GM18511 (cell line): Measurements from ENCODE around the gene ANKLE2.
"Not testable (repeated sequence)": the region's sequence is repeated elsewhere in the genome, so short reads cannot be mapped to it uniquely, and the experiment has no call there.

Experiments used
- ATAC-seq: cut with Tn5 transposase; IDR thresholded peaks from one replicate; pipeline ENCODE4 v1.9.1; 2021; ENCODE audit warnings: mild to moderate bottlenecking, moderate library complexity; ENCODE audit not compliant: unreplicated experiment

The ANKLE2 gene

GRCh38 chr12:132720606-132721345 is 40.9 kb downstream of the ANKLE2 start:
- no peak for ATAC-seq

GRCh38 chr12:132719954-132720324 is 41.7 kb downstream of the ANKLE2 start:
- ATAC-seq, result no peak

GRCh38 chr12:132719141-132719953 is 42.3 kb downstream of the ANKLE2 start:
- no peak for ATAC-seq

- no peak for ATAC-seq
These were observed 43.0 kb downstream of the ANKLE2 start for GRCh38 chr12:132718644-132719043.

DNA sequence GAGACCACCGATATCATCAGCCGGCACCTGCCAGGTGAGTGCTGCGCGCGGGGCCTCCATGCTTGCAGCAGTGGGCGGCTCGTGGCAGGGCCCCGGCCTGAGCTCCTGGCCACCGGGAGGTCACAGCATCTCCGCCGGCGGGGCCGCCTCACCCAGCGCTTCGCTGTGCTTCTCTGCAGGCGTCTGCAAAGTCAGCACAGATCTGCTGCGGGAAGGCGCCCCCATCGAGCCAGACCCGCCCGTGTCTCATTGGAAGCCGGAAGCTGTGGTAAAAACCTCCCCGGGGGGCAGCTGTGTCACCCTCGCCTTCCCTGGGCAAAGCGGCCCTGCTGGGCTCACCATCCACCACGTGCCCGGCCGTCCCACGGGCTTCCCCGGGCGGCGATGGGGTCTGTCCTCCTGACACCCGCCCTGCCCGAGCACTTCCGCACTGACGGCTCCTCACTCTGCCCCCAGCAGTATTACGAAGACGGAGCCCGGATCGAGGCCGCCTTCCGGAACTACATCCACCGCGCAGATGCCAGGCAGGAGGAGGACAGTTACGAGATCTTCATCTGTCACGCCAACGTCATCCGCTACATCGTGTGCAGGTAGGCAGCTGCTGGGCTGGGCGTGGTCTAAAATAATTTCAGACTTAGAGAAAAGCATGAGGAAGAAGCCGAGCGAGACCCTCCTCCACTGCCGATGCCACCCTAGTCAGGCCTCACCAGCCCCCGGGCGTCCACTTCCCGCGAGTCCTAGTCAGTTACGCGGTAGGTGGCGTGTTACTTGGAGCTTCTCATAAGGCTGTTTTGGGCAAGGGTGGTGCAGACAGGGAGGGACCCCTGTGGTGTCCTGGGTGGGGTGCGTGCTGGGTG is 43.9 kb downstream of the ANKLE2 start:
- no peak for ATAC-seq

GRCh38 chr12:132717011-132717410 is 44.6 kb downstream of the ANKLE2 start:
- ATAC-seq, result no peak

GRCh38 chr12:132716356-132716755 is 45.3 kb downstream of the ANKLE2 start:
- ATAC-seq, result no peak

GRCh38 chr12:132715874-132716273 is 45.8 kb downstream of the ANKLE2 start:
- no peak for ATAC-seq

- ATAC-seq, result no peak
These were observed 48.5 kb downstream of the ANKLE2 start for GRCh38 chr12:132713123-132713522.

DNA sequence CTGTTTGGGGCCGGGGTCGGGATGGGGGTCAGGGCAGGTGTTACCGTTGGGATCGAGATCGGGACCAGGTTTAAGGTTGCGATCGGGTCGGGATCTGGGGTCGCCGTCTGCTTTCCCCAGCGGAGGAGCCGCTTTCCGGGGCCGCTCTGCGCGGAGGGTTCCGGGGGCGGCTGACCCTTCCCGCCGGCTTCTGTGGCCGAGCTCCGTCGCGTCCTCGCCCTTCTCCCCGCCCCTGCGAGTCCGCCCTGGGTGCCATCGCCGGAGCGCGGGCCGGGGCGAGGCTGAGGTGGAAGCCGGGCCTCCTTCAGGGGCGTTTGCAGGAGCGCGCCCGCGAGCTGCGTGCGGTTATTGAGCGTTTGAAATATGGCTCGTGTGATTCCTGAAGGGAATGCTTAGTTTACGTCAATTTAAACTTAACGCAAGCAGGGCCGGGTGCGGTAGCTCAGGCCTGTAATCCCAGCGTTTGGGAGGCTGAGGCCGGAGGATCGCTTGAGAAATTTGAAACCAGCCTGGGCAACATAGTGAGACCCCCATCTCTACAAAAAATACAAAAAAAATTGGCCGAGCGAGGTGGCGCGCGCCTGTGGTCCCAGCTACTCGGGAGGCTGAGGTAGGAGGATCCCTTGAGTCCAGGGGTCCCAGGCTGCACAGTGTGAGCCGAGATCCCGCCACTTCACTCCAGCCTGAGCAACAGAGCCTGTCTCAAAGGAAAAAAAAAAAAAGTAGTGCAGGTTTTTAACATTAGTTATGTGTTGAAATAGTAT is 50.4 kb downstream of the ANKLE2 start:
- ATAC-seq, result peak; percentile 24

- peak; percentile 88 for ATAC-seq
These were observed 51.1 kb downstream of the ANKLE2 start, which contains the start of gene PGAM5 for GRCh38 chr12:132710405-132711079. Gene PGAM5 (plus strand): TSS chr12:132710842. CDS start chr12:132710877, 35 bp downstream.

DNA sequence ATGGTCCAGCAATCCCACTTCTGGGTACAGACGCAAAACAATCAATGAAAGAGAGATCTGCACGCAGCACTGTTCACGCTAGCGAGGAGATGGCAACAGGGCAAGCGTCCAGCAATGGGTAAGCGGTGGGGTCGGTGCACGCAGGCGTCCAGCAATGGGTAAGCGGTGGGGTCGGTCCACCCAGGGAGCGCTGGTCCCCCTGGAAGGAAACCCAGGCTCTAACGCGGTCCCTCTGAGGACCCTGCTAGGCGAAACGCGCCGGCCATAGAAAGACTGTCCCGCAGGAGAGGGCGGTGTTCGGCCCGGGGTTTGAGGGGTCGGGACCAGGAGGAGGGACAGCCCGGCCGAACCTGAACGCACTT is 51.6 kb downstream of the ANKLE2 start:
- peak; percentile 46 for ATAC-seq

DNA sequence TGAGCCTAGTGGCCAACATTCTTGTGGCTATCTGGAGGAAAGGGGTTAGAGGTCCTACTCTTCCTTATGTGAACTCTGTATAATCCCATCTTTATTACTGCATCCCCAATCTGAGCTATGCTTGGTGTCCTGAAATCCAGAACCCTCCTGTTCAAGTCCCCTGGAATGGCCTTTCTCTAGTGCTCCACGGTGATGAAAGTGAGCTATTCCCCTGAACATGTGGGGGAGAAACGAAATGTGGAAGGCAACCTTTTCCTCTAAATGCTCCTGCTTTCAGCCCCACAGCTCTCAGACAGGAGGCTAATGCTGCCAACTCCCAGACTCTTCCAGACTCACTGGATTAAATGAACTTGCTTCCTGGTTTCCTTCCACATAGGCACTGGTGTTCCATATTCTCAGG is 53.5 kb downstream of the ANKLE2 start:
- ATAC-seq, result no peak

GRCh38 chr12:132707241-132707640 is 54.4 kb downstream of the ANKLE2 start:
- ATAC-seq, result no peak

DNA sequence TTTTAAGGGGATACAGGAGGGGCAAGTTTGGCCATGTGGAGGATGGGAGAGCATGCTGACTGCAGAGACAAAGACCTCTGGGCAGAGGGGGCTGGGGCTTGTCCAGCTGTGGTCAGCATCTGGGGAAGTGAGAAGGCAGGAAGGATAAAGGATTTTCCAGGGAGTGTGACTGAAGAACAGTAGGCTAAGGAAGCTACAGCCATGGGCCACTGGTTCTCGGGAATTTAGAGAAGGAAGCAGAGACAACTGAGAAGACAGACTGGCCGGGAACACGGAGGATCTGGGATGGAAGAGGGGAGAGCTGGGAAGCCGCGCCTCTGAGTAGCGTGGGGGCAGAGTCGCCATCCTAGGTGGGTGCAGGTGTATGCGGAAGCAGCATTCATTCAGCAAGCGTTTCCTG is 58.0 kb downstream of the ANKLE2 start:
- ATAC-seq, result no peak

GRCh38 chr12:132702640-132703039 is 59.0 kb downstream of the ANKLE2 start:
- no peak for ATAC-seq

DNA sequence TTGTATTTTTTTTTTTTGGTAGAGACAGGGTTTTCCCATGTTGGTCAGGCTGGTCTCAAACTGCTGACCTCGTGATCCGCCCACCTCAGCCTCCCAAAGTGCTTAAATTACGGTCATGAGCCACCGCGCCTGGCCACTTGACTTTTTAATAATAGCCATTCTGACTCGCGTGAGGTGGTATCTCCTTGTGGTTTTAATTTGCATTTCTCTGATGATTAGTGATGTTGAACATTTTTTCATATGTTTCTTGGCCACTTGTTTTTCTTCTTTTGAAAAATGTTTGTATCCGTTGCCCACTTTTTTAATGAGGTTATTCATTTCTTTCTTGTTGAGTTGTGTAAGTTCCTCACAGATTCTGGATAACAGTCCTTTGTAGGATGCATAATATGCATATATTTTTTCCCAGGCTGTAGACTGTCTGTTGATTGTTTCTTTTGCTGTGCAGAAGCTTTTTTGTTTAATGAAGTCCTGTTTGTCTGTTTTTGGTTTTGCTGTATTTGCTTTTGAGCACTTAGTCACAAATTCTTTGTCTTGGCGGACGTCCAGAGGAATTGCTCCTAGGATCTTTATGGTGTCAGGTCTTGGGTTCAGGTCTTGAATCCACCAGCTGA is 61.3 kb downstream of the ANKLE2 start:
- ATAC-seq, result peak; percentile 65

DNA sequence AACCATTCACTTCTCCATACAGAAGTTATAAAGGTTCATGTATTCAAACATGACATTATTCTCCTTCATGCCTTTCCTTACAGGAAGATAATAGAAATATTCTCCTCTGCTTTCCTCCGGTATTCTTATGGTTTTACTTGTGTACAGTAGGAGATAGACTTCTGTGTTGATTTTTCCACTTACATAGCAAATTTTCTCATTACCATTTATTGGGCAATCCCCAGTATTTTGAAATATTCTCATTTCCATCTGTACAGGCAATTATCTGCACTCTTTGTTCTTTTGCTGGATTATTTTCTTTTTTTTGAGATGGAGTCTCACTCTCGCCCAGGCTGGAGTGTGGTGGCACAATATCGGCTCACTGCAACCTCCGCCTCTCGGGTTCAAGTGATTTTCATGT is 63.3 kb downstream of the ANKLE2 start:
- no peak for ATAC-seq

GRCh38 chr12:132695431-132695830 is 66.2 kb downstream of the ANKLE2 start:
- ATAC-seq, result no peak

DNA sequence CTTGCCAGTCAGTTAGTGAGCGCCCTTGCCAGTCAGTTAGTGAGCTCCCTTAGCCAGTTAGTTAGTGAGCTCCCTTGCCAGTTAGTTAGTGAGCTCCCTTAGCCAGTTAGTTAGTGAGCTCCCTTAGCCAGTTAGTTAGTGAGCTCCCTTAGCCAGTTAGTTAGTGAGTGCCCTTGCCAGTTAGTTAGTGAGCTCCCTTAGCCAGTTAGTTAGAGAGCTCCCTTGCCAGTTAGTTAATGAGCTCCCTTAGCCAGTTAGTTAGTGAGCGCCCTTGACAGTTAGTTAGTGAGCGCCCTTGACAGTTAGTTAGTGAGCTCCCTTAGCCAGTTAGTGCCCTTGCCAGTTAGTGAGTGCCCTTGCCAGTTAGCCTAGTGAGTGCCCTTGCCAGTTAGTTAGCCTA is 66.7 kb downstream of the ANKLE2 start:
- not testable (repeated sequence) for ATAC-seq
